PC-9 (cell line): ENCODE data around the gene RTP4. TPM values are rescaled to one million over a fixed set of nuclear protein-coding genes. Genes with fewer than 3 reads are reported as not detected.

Source experiments
- BruUV-seq: library from RNA; stranded (reverse); fragments of 400-500 nt; replicated peaks from 2 replicates; lab custom pipeline; 2021; lab: Mats Ljungman, UMichigan
- CTCF ChIA-PET: fragments of 300-600 bp; sonication (Branson Sonifier 250); formaldehyde crosslinking; loops from one replicate; lab custom pipeline; 2022; ENCODE audit warnings: antibody characterized with exemption; lab: Charles Lee
- POLR2A ChIA-PET: fragments of 300-600 bp; sonication (Branson Sonifier 250); formaldehyde crosslinking; loops from one replicate; lab custom pipeline; 2022; ENCODE audit warnings: antibody characterized with exemption; ENCODE audit not compliant: unreplicated experiment; lab: Charles Lee
- DNase-seq, 2 experiments: peaks; one replicate each; pipeline versions ENCODE4 v3.0.0 to v3.0.0-alpha.2; 2015 to 2022; ENCODE audit warnings: mixed read lengths in 1 of 2
- H2AFZ ChIP-seq: fragments of 200-600 bp; sonication (generic); 2 replicates; pipeline ENCODE4 v1.8.1; 2017; ENCODE audit warnings: antibody characterized with exemption
- H3F3A ChIP-seq: fragments of 200-600 bp; sonication (generic); 2 replicates; pipeline ENCODE4 v1.8.1; 2017; ENCODE audit warnings: antibody characterized with exemption, mild to moderate bottlenecking, low read depth; ENCODE audit not compliant: insufficient read depth
- H3K27ac ChIP-seq: fragments of 200-600 bp; sonication (generic); 2 replicates; pipeline ENCODE4 v1.6.1; 2016; ENCODE audit warnings: mixed run types
- H3K27me3 ChIP-seq: fragments of 200-600 bp; sonication (generic); 2 replicates; pipeline ENCODE4 v1.6.1; 2016; ENCODE audit warnings: low read depth, mixed run types; ENCODE audit not compliant: insufficient read depth
- H3K36me3 ChIP-seq: fragments of 200-600 bp; sonication (generic); 2 replicates; pipeline ENCODE4 v1.6.1; 2016; ENCODE audit warnings: low read depth, mixed run types
- H3K4me1 ChIP-seq: fragments of 200-600 bp; sonication (generic); replicated peaks from 2 replicates; pipeline ENCODE4 v1.6.1; 2016; ENCODE audit warnings: mixed run types; ENCODE audit not compliant: insufficient read depth
- H3K4me2 ChIP-seq: fragments of 200-600 bp; sonication (generic); 2 replicates; pipeline ENCODE4 v1.6.1; 2017; ENCODE audit warnings: mixed run types
- H3K4me3 ChIP-seq: fragments of 200-600 bp; sonication (generic); 2 replicates; pipeline ENCODE4 v1.6.1; 2016; ENCODE audit warnings: mixed run types
- H3K79me2 ChIP-seq: fragments of 200-600 bp; sonication (generic); 2 replicates; pipeline ENCODE4 v1.6.1; 2017; ENCODE audit warnings: low read depth, mixed run types
- H3K9me2 ChIP-seq: fragments of 200-600 bp; sonication (generic); 2 replicates; pipeline ENCODE4 v1.8.1; 2017; ENCODE audit warnings: mild to moderate bottlenecking; ENCODE audit not compliant: insufficient read depth
- H3K9me3 ChIP-seq: fragments of 200-600 bp; sonication (generic); 2 replicates; pipeline ENCODE4 v1.8.1; 2016; ENCODE audit warnings: low read depth; ENCODE audit not compliant: insufficient read depth
- H4K20me1 ChIP-seq: fragments of 200-600 bp; sonication (generic); 2 replicates; pipeline ENCODE4 v1.8.1; 2017; ENCODE audit not compliant: insufficient read depth
- EZH2 ChIP-seq: fragments of 200-600 bp; sonication (generic); IDR thresholded peaks from 2 replicates; pipeline ENCODE4 v1.8.0; 2017; ENCODE audit warnings: antibody characterized with exemption, low read depth
- intact Hi-C: fragments of 100-400 bp; cut with micrococcal nuclease; formaldehyde crosslinking; loops from one replicate; pipeline ENCODE4 v1.10.0; 2022; ENCODE audit not compliant: unreplicated experiment
- total RNA-seq: library from RNA; stranded (reverse); gene quantifications from 2 replicates; pipeline ENCODE4 v1.2.3, GENCODE V29; 2021
- TF ChIP-seq, protein P1 (sequence below): fragments of 200-600 bp; sonication (generic); conservative IDR thresholded peaks from 2 replicates; pipeline ENCODE4 v1.6.1; 2017; ENCODE audit warnings: mixed run types, antibody characterized with exemption, mild to moderate bottlenecking, moderate library complexity

Gene RTP4
- total RNA-seq, 1 experiment from 2014 or later = 0.90 TPM

DNA sequence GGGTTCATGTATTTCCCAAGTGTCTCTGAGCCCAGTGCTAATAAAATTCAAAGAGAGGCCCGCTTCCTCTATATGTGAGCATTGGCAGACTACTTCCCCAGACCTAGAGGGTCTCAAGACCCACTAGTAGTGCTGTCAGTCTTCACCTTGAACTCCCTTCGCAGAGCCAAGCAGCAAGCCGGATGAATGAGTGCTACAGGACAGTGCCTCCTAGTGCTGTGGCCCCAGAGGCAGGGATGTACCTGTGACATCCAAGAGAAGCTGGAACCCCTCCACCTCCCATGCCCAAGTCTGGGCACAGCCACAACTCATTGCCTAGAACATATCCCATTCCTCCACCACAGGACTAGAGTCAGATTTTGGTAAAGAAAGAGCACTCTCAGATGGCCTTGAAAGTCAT, 39.5 kb upstream of the RTP4 start:
- Histone ChIP-seq H3K4me3 (no peak overlapping the region), H3K79me2 (no peaks in the 10 kb centered on the region), H2AFZ (no peak overlapping the region), H3K36me3 (no peaks in the 10 kb centered on the region), H3K4me1 (no peaks in the 10 kb centered on the region), H3K27ac (no peak overlapping the region), H3K9me3 (no peaks in the 10 kb centered on the region), H3F3A (no peaks in the 10 kb centered on the region), H3K27me3 (peaks cover 87% of the 10 kb centered on the region), H4K20me1 (no peaks in the 10 kb centered on the region), H3K9me2 (no peaks in the 10 kb centered on the region), H3K4me2 (no peak overlapping the region)
- intact Hi-C loops = no loop called here
- BruUV-seq = no TSS peak
- no peak for DNase-seq
- CTCF ChIA-PET = no interaction called here
- TF ChIP-seq, protein P1, sequence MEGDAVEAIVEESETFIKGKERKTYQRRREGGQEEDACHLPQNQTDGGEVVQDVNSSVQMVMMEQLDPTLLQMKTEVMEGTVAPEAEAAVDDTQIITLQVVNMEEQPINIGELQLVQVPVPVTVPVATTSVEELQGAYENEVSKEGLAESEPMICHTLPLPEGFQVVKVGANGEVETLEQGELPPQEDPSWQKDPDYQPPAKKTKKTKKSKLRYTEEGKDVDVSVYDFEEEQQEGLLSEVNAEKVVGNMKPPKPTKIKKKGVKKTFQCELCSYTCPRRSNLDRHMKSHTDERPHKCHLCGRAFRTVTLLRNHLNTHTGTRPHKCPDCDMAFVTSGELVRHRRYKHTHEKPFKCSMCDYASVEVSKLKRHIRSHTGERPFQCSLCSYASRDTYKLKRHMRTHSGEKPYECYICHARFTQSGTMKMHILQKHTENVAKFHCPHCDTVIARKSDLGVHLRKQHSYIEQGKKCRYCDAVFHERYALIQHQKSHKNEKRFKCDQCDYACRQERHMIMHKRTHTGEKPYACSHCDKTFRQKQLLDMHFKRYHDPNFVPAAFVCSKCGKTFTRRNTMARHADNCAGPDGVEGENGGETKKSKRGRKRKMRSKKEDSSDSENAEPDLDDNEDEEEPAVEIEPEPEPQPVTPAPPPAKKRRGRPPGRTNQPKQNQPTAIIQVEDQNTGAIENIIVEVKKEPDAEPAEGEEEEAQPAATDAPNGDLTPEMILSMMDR = no peak
- TF ChIP-seq EZH2 = no peak
- POLR2A ChIA-PET = no interaction called here

DNA sequence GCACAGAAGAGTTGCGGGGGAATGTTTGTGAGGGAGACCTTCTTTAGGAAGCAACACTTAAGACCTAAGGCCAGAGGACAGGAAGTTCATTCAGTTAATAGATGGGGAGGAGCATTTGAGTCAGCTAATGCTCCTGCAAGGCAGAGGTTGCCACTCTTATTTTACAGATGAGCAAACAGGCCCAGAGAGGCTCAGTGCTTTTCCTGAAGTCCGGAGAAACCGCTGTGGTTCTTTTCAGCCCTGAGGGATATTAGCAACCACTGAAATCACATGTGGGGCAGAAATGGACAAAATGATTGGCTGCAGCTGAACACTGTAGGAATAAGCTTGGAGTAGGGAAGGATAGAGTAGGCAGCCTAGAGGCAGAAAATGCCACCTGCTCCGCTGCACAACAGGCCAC, 33.3 kb upstream of the RTP4 start:
- TF ChIP-seq EZH2 = no peak
- TF ChIP-seq, protein P1 = no peak
- Histone ChIP-seq H3F3A (no peaks in the 10 kb centered on the region), H2AFZ (no peak overlapping the region), H3K4me1 (no peaks in the 10 kb centered on the region), H3K9me3 (no peaks in the 10 kb centered on the region), H3K79me2 (no peaks in the 10 kb centered on the region), H3K9me2 (no peaks in the 10 kb centered on the region), H3K27me3 (peaks cover 87% of the 10 kb centered on the region), H3K4me2 (no peak overlapping the region), H3K36me3 (no peaks in the 10 kb centered on the region), H3K27ac (no peak overlapping the region), H3K4me3 (no peak overlapping the region), H4K20me1 (no peaks in the 10 kb centered on the region)
- CTCF ChIA-PET = no interaction called here
- intact Hi-C loops = no loop called here
- no TSS peak for BruUV-seq
- POLR2A ChIA-PET = no interaction called here
- no peak for DNase-seq

GRCh38 chr3:187336322-187336721, 31.9 kb upstream of the RTP4 start:
- no peaks in the 10 kb centered on the region for H3K9me2 ChIP-seq
- DNase-seq = no peak
- H3K4me2 ChIP-seq = no peak overlapping the region
- ChIA-PET POLR2A (no interaction called here), CTCF (interaction anchor here (0.5 kb wide), 1 partner anchor 346 kb away, joined by 9 read pairs; no protein-coding TSS in a partner anchor)
- BruUV-seq = no TSS peak
- no peaks in the 10 kb centered on the region for H3K79me2 ChIP-seq
- no peaks in the 10 kb centered on the region for H3K4me1 ChIP-seq
- H4K20me1 ChIP-seq = no peaks in the 10 kb centered on the region
- intact Hi-C loops = no loop called here
- peaks cover 84% of the 10 kb centered on the region for H3K27me3 ChIP-seq
- TF ChIP-seq EZH2 = no peak
- TF ChIP-seq, protein P1 = no peak
- no peaks in the 10 kb centered on the region for H3F3A ChIP-seq
- no peak overlapping the region for H2AFZ ChIP-seq
- H3K36me3 ChIP-seq = no peaks in the 10 kb centered on the region
- H3K27ac ChIP-seq = no peak overlapping the region
- H3K4me3 ChIP-seq = no peak overlapping the region
- H3K9me3 ChIP-seq = no peaks in the 10 kb centered on the region
